Stomach (tissue), 9 donors: ENCODE data around the gene TMEM255B. TPM values are rescaled to one million over a fixed set of nuclear protein-coding genes. Genes with fewer than 3 reads are reported as not detected.

ENCODE experiments used
- DNase-seq, 2 donors: peaks; one replicate each; pipeline versions ENCODE4 v3.0.0 to v3.0.0-alpha.2; 2013 to 2019
- H3K27ac ChIP-seq, 5 donors: fragments of 200-600 bp in 4 of 5; sonication (generic) in 4 of 5; one replicate each; pipeline ENCODE4 v1.5.1; 2013 to 2019; ENCODE audit warnings: mild to moderate bottlenecking in 1 of 5, moderate library complexity in 1 of 5
- H3K27me3 ChIP-seq, 3 donors: fragments of 200-600 bp; sonication (generic); one replicate each; pipeline ENCODE4 v1.5.1; 2017 to 2019; ENCODE audit warnings: mixed run types in 1 of 3
- H3K36me3 ChIP-seq, 4 donors: fragments of 200-600 bp; sonication (generic); 1 replicate in 3 of 4; 2 replicates in 1 of 4; pipeline ENCODE4 v1.5.1; 2016 to 2019
- H3K4me1 ChIP-seq, 4 donors: fragments of 200-600 bp; sonication (generic); one replicate each; pipeline ENCODE4 v1.5.1; 2016 to 2019
- H3K4me3 ChIP-seq, 4 donors: fragments of 200-600 bp; sonication (generic) in 3 of 4; one replicate each; pipeline ENCODE4 v1.5.1; 2016 to 2019; ENCODE audit warnings: mild to moderate bottlenecking in 1 of 4
- H3K9me3 ChIP-seq, 4 donors: fragments of 200-600 bp; sonication (generic); one replicate each; pipeline ENCODE4 v1.5.1; 2016 to 2019
- EP300 ChIP-seq: sonication (generic); formaldehyde crosslinking; IDR thresholded peaks from one replicate; pipeline ENCODE4 v1.6.1; 2017; ENCODE audit warnings: antibody characterized with exemption
- POLR2A ChIP-seq, 4 donors: fragments of 450-650 bp; IDR thresholded peaks; one replicate each; pipeline ENCODE4 v1.6.1; 2016; ENCODE audit warnings: antibody characterized with exemption in 4 of 4, control low read depth in 2 of 4, mild to moderate bottlenecking in 1 of 4, moderate library complexity in 1 of 4
- POLR2AphosphoS5 ChIP-seq, 3 donors: sonication (generic); formaldehyde crosslinking; IDR thresholded peaks; one replicate each; pipeline ENCODE4 v1.6.1; 2016; ENCODE audit warnings: antibody characterized with exemption in 3 of 3
- WGBS, 5 donors: extraction: QIAGEN DNeasy Blood & Tissue Kit in 3 of 5; methylation state at CpG; one replicate each; pipeline versions ENCODE4 v1.1.5 to v1.1.7; 2013 to 2018; 5-methylcytosine and 5-hydroxymethylcytosine counted together
- intact Hi-C: fragments of 100-400 bp; cut with DNase I; formaldehyde crosslinking; loops from one replicate; pipeline ENCODE4 v1.15.1; 2023; ENCODE audit warnings: low total_unique reads
- polyA plus RNA-seq, 3 donors: library from polyadenylated mRNA; stranded (reverse); fragments of 200-250 nt; gene quantifications; one replicate each; pipeline ENCODE4 v1.2.3, GENCODE V29; 2013
- total RNA-seq, 5 donors: library from RNA; depleted of rRNA; stranded (reverse); fragments of >200 nt; gene quantifications; one replicate each; pipeline versions ENCODE4 v1.1.0 to v1.2.3, GENCODE V29; 2014 to 2016
- TF ChIP-seq, protein P1 (sequence below), 7 experiments: fragments of 450-650 bp in 4 of 7; fragments of 200-600 bp in 3 of 7; sonication (generic) in 3 of 7; IDR thresholded peaks; one replicate each; pipeline ENCODE4 v1.5.1; 2016 to 2019; ENCODE audit warnings: antibody characterized with exemption in 7 of 7, control low read depth in 2 of 7, mild to moderate bottlenecking in 1 of 7
- donor health status: healthy with polysubstance abuse.
- donor health status: Bipolar disorder and iron deficiency.
- donor health status: healthy.

Gene TMEM255B
- total and polyA plus RNA-seq, 8 donors = 1.3 to 7.9 (median 4.6) TPM; not detected in 1

DNA sequence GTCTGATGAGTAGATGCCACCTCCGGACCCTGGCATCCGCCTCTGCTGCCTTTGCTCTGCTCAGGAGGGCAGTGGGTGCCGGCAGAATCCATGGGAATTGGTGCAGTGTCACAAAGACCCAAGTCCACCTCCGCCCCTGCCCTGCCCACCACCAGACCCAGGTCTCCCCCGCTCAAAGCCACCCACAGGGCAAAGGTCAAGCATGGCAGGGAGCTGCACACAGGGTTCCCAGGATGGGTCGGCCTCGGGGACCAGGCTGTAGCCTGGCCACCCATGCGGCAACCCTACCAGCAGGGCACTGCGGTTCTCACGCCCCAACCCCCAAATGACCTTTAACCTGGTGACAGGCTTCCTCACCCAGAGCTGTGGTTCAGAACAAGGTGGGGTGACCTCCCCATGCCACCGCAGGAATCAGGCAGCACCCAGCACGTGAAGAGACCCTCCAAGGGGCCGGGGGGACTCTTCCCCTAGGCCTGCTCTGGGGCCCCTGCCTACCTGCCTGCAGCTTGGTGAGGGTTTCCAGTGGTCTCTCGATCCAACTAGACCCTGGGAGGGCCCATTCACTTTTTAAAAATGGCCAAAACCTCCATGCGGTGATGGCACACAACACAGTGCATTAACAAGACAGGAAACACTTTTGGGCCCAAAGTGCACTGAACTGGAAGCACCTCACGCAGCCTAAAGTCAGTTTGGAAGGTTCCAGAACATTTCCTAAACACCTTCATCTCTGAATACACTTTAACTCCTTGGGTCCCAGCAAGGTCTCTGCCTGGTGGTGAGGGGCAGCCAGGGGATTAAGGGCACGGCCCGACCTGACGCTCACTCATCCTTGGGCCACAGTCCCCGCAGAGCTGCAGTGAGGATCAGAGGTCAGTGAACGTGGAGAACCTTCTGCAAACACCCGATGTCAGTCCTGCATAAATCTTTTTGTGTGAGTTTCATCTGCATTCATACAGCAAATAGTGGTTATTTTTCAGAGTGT lies 93.8 kb downstream of the TMEM255B start:
- TF ChIP-seq POLR2AphosphoS5 (IDR thresholded peaks at IDR 0.05) (no peak), EP300 (no peak), POLR2A (IDR thresholded peaks at IDR 0.05) (no peak)
- TF ChIP-seq, protein P1, sequence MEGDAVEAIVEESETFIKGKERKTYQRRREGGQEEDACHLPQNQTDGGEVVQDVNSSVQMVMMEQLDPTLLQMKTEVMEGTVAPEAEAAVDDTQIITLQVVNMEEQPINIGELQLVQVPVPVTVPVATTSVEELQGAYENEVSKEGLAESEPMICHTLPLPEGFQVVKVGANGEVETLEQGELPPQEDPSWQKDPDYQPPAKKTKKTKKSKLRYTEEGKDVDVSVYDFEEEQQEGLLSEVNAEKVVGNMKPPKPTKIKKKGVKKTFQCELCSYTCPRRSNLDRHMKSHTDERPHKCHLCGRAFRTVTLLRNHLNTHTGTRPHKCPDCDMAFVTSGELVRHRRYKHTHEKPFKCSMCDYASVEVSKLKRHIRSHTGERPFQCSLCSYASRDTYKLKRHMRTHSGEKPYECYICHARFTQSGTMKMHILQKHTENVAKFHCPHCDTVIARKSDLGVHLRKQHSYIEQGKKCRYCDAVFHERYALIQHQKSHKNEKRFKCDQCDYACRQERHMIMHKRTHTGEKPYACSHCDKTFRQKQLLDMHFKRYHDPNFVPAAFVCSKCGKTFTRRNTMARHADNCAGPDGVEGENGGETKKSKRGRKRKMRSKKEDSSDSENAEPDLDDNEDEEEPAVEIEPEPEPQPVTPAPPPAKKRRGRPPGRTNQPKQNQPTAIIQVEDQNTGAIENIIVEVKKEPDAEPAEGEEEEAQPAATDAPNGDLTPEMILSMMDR (IDR thresholded peaks at IDR 0.05) = no peak
- Histone ChIP-seq H3K9me3 (no peaks in the 10 kb centered on the region), H3K27me3 (no peaks in the 10 kb centered on the region), H3K4me3 (no peak overlapping the region), H3K27ac (peak overlapping the region in 2 of 5 donors; percentile 22 to 40), H3K36me3 (peaks cover 0 to under 1% (median 0%) of the 10 kb centered on the region in 4 donors), H3K4me1 (peaks cover 52 to 79% (median 65%) of the 10 kb centered on the region in 4 donors)
- DNase-seq = no peak
- WGBS, 5 donors = 74 to 80% (median 79%) methylated on average over 17 to 22 of the region's 22 CpGs
- intact Hi-C loops = no loop called here

DNA sequence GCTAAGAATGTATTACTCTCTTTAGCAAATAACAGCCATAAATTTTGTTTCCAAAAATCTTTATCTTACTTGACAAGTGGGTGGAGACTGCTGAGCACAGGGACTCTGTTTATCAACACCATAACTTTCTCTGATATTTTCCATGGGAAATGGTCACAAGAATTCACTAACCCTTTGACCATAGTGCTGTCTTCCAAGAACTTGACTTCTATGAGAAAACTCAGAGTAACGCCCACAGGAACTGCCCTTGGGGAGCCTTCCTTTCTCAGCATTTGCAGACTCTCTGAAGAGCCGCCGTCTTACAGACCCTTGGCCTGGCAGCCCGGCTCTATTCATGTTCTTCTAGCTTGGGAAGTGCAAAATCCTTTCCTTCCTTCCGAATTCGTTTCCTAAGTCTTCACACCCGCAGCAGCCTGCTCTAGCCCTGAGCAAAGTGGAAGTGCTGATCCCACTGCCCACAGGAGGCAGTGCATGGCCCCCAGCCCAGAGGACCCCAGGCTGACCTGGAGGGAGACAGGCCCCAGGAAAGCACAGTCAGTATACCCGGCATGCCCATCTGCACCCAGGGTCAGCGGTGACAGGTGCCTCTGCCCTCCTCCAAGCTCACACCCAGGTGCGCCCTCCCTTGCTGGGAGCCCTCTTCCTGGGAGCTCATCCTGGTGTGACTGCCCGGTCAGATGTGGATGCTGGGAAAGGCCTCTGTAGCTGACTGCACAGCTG lies 94.7 kb downstream of the TMEM255B start:
- Histone ChIP-seq H3K4me3 (no peak overlapping the region), H3K36me3 (no peaks in the 10 kb centered on the region), H3K9me3 (no peaks in the 10 kb centered on the region), H3K27ac (peak overlapping the region in 3 of 5 donors; percentile 22 to 46 (median 22)), H3K27me3 (no peaks in the 10 kb centered on the region), H3K4me1 (peaks cover 53 to 79% (median 61%) of the 10 kb centered on the region in 4 donors)
- TF ChIP-seq EP300 = no peak
- TF ChIP-seq, protein P1 (IDR thresholded peaks at IDR 0.05) = no peak
- no peak for TF ChIP-seq POLR2AphosphoS5 (IDR thresholded peaks at IDR 0.05)
- TF ChIP-seq POLR2A (IDR thresholded peaks at IDR 0.05) = no peak
- intact Hi-C loops = no loop called here
- 39 to 49% (median 45%) methylated on average over 8 to 11 of the region's 11 CpGs for WGBS, 5 donors
- DNase-seq = peak in 1 of 2 donors; percentile 75

DNA sequence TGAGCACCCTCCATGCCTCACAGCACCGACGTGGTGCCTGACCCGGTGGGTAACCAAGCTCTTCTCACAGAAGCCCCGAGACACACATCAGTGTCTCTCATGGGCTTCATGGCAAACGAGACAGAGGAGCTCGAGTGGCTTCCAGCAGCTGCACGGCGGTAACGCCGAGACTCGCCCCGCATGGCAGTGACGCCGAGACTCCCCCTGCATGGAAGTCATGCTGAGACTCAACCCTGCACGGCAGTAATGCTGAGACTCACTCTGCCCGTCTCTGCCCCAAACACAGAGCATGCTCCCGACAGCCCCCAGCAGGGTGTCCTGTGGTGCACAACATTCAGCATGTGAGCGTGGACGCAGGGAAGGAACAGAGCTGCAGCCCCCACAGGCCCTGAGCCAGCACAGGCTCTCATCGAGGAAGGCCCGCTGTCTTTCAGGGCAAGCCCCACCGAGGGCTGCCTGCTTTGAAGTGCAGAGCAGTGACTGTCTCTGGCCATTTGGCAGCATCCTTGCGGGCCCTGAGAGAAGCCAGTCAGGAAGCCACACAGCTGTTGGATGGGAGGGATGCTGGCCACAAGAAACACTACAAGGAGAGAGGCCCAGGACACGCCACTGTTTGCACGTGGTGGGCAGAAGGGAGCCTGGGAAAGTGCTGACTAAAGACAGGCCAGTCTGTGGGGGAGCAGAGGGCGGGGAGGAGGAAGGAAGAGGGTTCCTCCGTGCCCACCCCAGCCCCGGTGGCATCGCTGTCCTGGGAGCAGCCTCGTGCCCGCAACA lies 95.4 kb downstream of the TMEM255B start:
- DNase-seq = peak in 1 of 2 donors; percentile 61
- H3K36me3 ChIP-seq = no peaks in the 10 kb centered on the region
- 54 to 67% (median 66%) methylated on average over 28 to 31 of the region's 31 CpGs for WGBS, 5 donors
- H3K4me1 ChIP-seq = peaks cover 47 to 74% (median 59%) of the 10 kb centered on the region in 4 donors
- peak overlapping the region in 3 of 5 donors; percentile 31 to 46 (median 44) for H3K27ac ChIP-seq
- no peaks in the 10 kb centered on the region for H3K9me3 ChIP-seq
- intact Hi-C loops = no loop called here
- H3K4me3 ChIP-seq = no peak overlapping the region
- TF ChIP-seq POLR2AphosphoS5 (IDR thresholded peaks at IDR 0.05) = peak in 1 of 3 donors; percentile 4
- TF ChIP-seq, protein P1 (IDR thresholded peaks at IDR 0.05) = no peak
- no peaks in the 10 kb centered on the region for H3K27me3 ChIP-seq
